Lung (tissue), 12 donors: ENCODE measurements around the gene NREP. TPM values are rescaled to one million over a fixed set of nuclear protein-coding genes. Genes with fewer than 3 reads are reported as not detected.
A peak's percentile ranks its signal among the peaks of the same experiment; 100 is the strongest.

Experiments used
- ATAC-seq: fragments of 200-7000 bp; cut with Tn5 transposase; one replicate; pipeline ENCODE4 v1.9.1; 2020; ENCODE audit warnings: moderate number of reproducible peaks; ENCODE audit not compliant: insufficient read depth, low FRiP score
- DNase-seq, 3 donors: peaks; one replicate each; pipeline ENCODE4 v3.0.0-alpha.2; 2013 to 2017
- H3K27ac ChIP-seq, 2 donors: one replicate each; pipeline ENCODE4 v1.5.1; 2013; ENCODE audit warnings: mild to moderate bottlenecking in 2 of 2, moderate library complexity in 2 of 2, control low read depth in 1 of 2, inconsistent platforms in 1 of 2, low read depth in 1 of 2, low read length in 1 of 2
- H3K27me3 ChIP-seq, 3 donors: one replicate each; pipeline ENCODE4 v1.5.1; 2013; ENCODE audit warnings: low read length in 2 of 3; ENCODE audit not compliant: control insufficient read depth in 3 of 3, insufficient read depth in 3 of 3
- H3K36me3 ChIP-seq, 4 donors: one replicate each; pipeline ENCODE4 v1.5.1; 2013; ENCODE audit warnings: low read length in 4 of 4, mild to moderate bottlenecking in 1 of 4, moderate library complexity in 1 of 4; ENCODE audit not compliant: control insufficient read depth in 4 of 4, insufficient read depth in 4 of 4
- H3K4me1 ChIP-seq, 5 donors: one replicate each; pipeline ENCODE4 v1.5.1; 2013; ENCODE audit warnings: low read length in 5 of 5, mild to moderate bottlenecking in 2 of 5, moderate library complexity in 1 of 5; ENCODE audit not compliant: control insufficient read depth in 5 of 5, insufficient read depth in 5 of 5
- H3K4me3 ChIP-seq: one replicate; pipeline ENCODE4 v1.5.1; 2013; ENCODE audit warnings: mild to moderate bottlenecking, control low read depth, moderate library complexity
- H3K9ac ChIP-seq, 2 donors: one replicate each; pipeline ENCODE4 v1.5.1; 2013; ENCODE audit warnings: low read length in 2 of 2, control low read depth in 1 of 2; ENCODE audit not compliant: insufficient read depth in 1 of 2
- H3K9me3 ChIP-seq, 4 donors: one replicate each; pipeline ENCODE4 v1.5.1; 2013; ENCODE audit warnings: low read length in 3 of 4, mild to moderate bottlenecking in 1 of 4, moderate library complexity in 1 of 4; ENCODE audit not compliant: control insufficient read depth in 4 of 4, insufficient read depth in 3 of 4
- CTCF ChIP-seq: IDR thresholded peaks from 2 replicates; pipeline ENCODE4 v1.5.1; 2012; ENCODE audit warnings: mild to moderate bottlenecking; ENCODE audit errors: control extremely low read depth, extremely low read depth
- WGBS, 2 donors: extraction: QIAGEN DNeasy Blood & Tissue Kit; methylation state at CpG; one replicate each; pipeline ENCODE4 v1.1.7; 2013; 5-methylcytosine and 5-hydroxymethylcytosine counted together
- polyA plus RNA-seq, 2 donors: library from polyadenylated mRNA; stranded (reverse); fragments of 200-250 nt; gene quantifications; one replicate each; pipeline ENCODE4 v1.2.1, GENCODE V29; 2013
- total RNA-seq, 2 donors: library from RNA; depleted of rRNA in 1 of 2; stranded (reverse); fragments of >200 nt in 1 of 2; gene quantifications; one replicate each; pipeline ENCODE4 v1.2.1, GENCODE V29; 2014 to 2021
- donor health status: control.
- donor health status: control.
- donor health status: Bipolar disorder and iron deficiency.
- donor health status: healthy.
- donor health status: DM: yes; HTN: yes; CAD: no.

NREP gene
- total and polyA plus RNA-seq, 4 donors: 10.8 to 326 (median 16.8) TPM

GRCh38 chr5:111764019-111764418, 7.0 kb upstream of the NREP start:
- no peak overlapping the region for H3K4me3 ChIP-seq
- no peak overlapping the region for H3K9ac ChIP-seq
- no peaks in the 10 kb centered on the region for H3K36me3 ChIP-seq
- no peak for TF ChIP-seq CTCF
- peaks cover 0 to 21% (median 12%) of the 10 kb centered on the region in 5 donors for H3K4me1 ChIP-seq
- no peaks in the 10 kb centered on the region for H3K27me3 ChIP-seq
- no peaks in the 10 kb centered on the region for H3K9me3 ChIP-seq
- no peak overlapping the region for H3K27ac ChIP-seq
- no peak for ATAC-seq
- no peak for DNase-seq

GRCh38 chr5:111762895-111763294, 5.9 kb upstream of the NREP start:
- WGBS, 2 donors: 58 to 78% methylated on average over 6 of the region's 6 CpGs
- no peaks in the 10 kb centered on the region for H3K9me3 ChIP-seq
- peak; percentile 43 to 84 (median 83) for DNase-seq
- H3K36me3 ChIP-seq: no peaks in the 10 kb centered on the region
- no peak for ATAC-seq
- H3K4me3 ChIP-seq: no peak overlapping the region
- H3K9ac ChIP-seq: peak overlapping the region in 1 of 2 donors; percentile 4
- H3K27me3 ChIP-seq: no peaks in the 10 kb centered on the region
- no peak for TF ChIP-seq CTCF
- H3K4me1 ChIP-seq: peaks cover 0 to 32% (median 12%) of the 10 kb centered on the region in 5 donors
- H3K27ac ChIP-seq: no peak overlapping the region

- no peaks in the 10 kb centered on the region for H3K27me3 ChIP-seq
- H3K27ac ChIP-seq: peak overlapping the region; percentile 95
- no peak for DNase-seq
- peaks cover 0 to 15% (median 5%) of the 10 kb centered on the region in 4 donors for H3K36me3 ChIP-seq
- no peak for TF ChIP-seq CTCF
- 4 to 9% methylated on average over 5 of the region's 5 CpGs for WGBS, 2 donors
- peaks cover 0 to 47% (median 21%) of the 10 kb centered on the region in 5 donors for H3K4me1 ChIP-seq
- no peaks in the 10 kb centered on the region for H3K9me3 ChIP-seq
- no peak for ATAC-seq
- peak overlapping the region; percentile 52 for H3K4me3 ChIP-seq
- H3K9ac ChIP-seq: peak overlapping the region; percentile 50 to 68
These were observed 1.3 kb upstream of the NREP start for GRCh38 chr5:111758284-111758628.
